GOT3 (cell line): ENCODE data around the gene SMURF2.
"Not testable (repeated sequence)": the region's sequence is repeated elsewhere in the genome, so short reads cannot be mapped to it uniquely, and the experiment has no call there.

ENCODE experiments used
- DNase-seq: peaks from one replicate; lab custom pipeline; 2025; ENCODE audit warnings: mixed read lengths; lab: John Stamatoyannopoulos, UW

SMURF2 gene

DNA sequence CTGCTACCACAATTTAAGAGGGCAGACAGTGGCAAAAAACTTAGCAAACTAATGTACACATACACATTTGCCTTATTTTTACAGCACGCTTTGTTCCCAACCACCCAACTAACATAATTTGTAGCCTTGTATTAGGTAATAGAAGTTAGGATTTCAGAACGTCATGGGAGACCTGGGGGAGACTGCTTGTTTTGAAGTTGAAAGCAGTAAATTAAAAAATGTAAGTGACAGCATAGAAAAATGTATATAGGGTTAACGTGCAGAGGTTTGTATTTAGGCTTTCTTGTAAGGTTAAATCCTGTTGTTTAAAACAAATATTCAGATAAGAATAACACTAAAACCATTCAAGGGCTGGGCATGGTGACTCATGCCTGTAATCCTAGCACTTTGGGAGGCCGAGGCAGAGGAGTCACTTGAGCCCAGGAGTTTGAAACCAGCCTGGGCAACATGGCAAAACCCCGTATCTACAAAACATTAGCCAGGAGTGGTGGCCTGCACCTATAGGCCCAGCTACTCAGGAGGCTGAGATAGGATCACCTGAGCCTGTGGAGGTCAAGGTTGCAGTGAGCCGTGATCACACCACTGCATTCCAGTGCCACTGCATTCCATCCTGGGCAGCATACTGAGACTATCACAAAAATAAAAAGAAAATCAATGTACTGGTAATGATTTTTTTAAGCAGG is 2.3 kb upstream of the SMURF2 start:
- not testable (repeated sequence) for DNase-seq

- not testable (repeated sequence) for DNase-seq
Observed at GRCh38 chr17:64663836-64664235, 1.7 kb upstream of the SMURF2 start.

GRCh38 chr17:64662774-64663367 is 764 bp upstream of the SMURF2 start:
- no peak for DNase-seq

GRCh38 chr17:64661726-64661975 is 456 bp downstream of the SMURF2 start:
- DNase-seq: no peak

DNA sequence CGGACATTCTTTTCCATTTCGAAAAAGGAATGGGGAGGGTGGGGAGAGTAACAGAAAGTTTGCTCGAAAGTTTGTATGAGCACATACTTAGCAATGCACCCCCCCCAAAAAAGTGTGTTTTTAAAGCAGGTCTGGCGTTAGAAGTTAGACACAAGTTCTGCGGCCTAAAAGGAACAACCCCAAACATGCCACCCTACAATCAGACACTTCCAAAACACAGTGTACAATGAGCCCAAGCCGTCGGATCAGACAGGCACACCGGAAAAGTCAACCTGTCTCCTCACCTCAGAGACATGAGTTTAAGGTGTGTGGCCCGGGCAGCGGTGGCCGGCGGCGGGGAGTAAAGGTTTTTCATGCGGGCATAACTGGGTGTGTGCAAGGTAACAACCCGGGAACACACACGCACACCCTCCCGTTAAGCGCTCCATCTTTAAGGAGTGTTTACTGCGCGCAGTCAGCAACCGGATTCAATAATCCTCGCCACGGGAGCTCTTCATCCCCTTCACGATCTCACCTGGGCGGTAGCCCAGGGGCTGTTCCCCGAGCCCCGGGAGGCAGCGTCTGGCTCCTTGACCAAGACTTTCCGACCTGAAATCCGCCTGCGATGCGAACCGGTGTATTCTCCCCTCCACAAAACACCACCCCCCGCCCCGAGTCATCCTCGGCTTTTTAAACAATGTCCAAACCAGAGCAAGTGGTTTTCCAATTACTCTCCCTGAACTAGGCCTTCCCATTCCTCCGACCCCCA is 955 bp downstream of the SMURF2 start:
- DNase-seq: not testable (repeated sequence)

GRCh38 chr17:64660195-64660977 is 1.7 kb downstream of the SMURF2 start:
- DNase-seq: not testable (repeated sequence)

DNA sequence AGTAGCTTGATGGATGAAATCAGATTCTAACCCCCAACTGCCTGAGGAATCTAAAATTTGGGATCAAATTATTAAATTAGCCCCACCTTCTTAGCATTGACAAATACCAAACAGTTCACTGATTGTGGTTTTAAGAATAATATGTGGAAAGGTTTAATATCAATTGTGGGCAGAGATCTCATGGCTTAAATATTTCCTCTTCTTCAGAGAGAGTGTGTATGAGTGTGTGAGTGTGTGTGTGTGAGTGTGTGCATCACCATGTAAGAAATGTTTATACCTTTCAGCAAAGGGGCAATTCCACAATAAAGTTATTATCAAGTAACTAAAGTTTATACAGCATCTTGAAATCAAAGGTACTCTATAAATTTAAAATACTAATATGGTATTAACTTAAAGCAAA is 3.2 kb downstream of the SMURF2 start:
- DNase-seq: no peak

GRCh38 chr17:64657610-64658125 is 4.4 kb downstream of the SMURF2 start:
- no peak for DNase-seq

GRCh38 chr17:64655704-64656103 is 6.4 kb downstream of the SMURF2 start:
- no peak for DNase-seq

GRCh38 chr17:64653985-64654355 is 8.1 kb downstream of the SMURF2 start:
- DNase-seq: no peak

- no peak for DNase-seq
Observed at GRCh38 chr17:64653325-64653984, 8.7 kb downstream of the SMURF2 start.

DNA sequence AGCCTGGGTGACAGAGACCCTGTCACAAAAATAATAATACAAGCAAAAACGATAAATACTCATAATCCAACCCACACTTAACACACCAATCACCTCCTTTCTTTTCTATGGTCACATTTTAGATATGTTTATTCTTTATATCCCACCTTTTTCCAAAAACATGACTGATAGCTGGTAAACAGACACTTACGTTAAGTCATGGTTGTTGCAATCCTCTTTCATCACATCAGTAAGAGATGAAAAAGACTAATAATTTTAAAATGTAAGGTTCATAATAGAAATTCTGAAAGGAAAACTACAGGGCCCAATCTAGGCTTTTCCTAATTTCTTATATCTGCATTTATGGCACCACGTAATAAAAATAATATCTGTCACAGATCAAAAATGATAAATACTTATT is 10.2 kb downstream of the SMURF2 start:
- DNase-seq: no peak

GRCh38 chr17:64648234-64648633 is 13.9 kb downstream of the SMURF2 start:
- no peak for DNase-seq

DNA sequence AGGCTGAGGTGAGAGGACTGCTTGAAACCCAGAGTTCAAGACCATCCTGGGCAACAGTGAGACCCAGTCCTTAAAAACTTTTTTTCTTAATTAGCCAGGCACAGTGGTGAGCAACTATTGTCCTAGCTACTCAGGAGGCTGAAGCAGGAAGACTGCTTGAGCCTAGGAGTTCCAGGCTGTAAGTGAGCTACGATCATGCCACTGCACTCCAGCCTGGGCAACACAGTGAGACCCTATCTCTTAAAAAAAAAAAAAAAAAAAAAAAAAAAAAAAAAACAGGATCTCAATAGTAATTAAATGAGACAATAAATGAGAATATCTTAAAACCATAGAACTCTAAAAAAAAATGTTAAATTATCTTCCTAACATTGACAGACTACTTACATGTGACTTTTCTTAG is 14.3 kb downstream of the SMURF2 start:
- no peak for DNase-seq

GRCh38 chr17:64639516-64639915 is 22.6 kb downstream of the SMURF2 start:
- DNase-seq: no peak

GRCh38 chr17:64638552-64639203 is 23.4 kb downstream of the SMURF2 start:
- no peak for DNase-seq

- DNase-seq: no peak
Observed at GRCh38 chr17:64635647-64636305, 26.3 kb downstream of the SMURF2 start.

GRCh38 chr17:64634218-64634617 is 27.9 kb downstream of the SMURF2 start:
- DNase-seq: no peak

DNA sequence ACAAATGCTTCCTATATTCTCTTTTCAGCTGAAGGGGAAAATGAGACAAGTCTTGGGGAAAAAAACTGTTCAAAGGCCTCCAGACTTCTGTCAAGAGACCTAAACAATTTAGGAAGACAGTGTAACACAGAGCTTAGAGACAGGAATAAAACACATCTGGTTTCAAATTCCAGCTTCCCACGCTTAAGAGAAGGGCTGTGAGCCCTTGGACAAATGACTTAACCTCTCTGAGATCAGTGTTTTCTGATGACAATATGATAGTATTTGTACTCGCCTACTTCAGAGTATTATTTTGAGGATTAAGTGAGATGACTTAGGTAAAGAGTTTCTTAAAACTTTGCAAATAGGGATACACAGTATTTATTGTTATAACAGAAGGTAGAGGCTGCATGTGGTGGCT is 29.5 kb downstream of the SMURF2 start:
- DNase-seq: no peak

DNA sequence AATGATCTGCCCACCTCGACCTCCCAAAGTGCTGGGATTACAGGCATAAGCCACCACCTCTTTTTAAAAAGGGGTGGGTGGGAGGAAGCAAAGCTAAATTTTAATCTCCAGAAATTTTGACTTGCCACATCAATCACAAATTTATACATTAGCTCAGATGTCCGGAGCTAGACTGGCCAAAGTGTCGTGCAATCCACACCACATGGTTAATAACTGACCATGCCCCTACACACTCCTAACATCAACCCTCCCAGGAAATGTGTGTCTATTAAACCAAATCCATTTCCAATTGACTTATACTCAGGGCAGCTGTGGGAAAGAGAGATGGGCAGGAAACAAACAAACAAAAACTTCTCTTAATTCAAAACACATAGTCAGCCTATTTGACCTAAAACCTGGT is 29.9 kb downstream of the SMURF2 start:
- DNase-seq: no peak
